Activated T-cell treated with anti-CD3 and anti-CD28 coated beads, Interleukin-2, amount 50 U/mL, for 72 hours (primary cell): ENCODE data around the gene QARS1. TPM values are rescaled to one million over a fixed set of nuclear protein-coding genes. Genes with fewer than 3 reads are reported as not detected.

ENCODE experiments used
- ATAC-seq, 2 donors: fragments of 150-1000 bp; cut with Tn5 transposase; replicated peaks in 1 of 2; 2 replicates each; pipeline ENCODE4 v1.10.0; 2021; ENCODE audit warnings: moderate library complexity in 2 of 2, mild to moderate bottlenecking in 1 of 2
- DNase-seq, 2 donors: peaks; one replicate each; pipeline ENCODE4 v3.0.0; 2021 to 2022; ENCODE audit warnings: mixed read lengths in 1 of 2
- H3K27ac Mint-ChIP-seq: one replicate; pipeline ENCODE4 v1.8.0; 2022; ENCODE audit warnings: mild to moderate bottlenecking, moderate library complexity, mixed read lengths
- H3K27me3 Mint-ChIP-seq: one replicate; pipeline ENCODE4 v1.8.0; 2022; ENCODE audit warnings: low read depth, mixed read lengths
- H3K36me3 Mint-ChIP-seq, 2 donors: one replicate each; pipeline ENCODE4 v1.8.0; 2022; ENCODE audit warnings: mixed read lengths in 2 of 2, mild to moderate bottlenecking in 1 of 2; ENCODE audit not compliant: insufficient read depth in 2 of 2
- H3K4me1 Mint-ChIP-seq: one replicate; pipeline ENCODE4 v1.8.0; 2022; ENCODE audit warnings: low read depth, mixed read lengths
- H3K4me3 Mint-ChIP-seq, 2 donors: one replicate each; pipeline ENCODE4 v1.8.0; 2022; ENCODE audit warnings: mild to moderate bottlenecking in 2 of 2, mixed read lengths in 2 of 2, moderate library complexity in 2 of 2
- H3K9me3 Mint-ChIP-seq, 2 donors: one replicate each; pipeline ENCODE4 v1.8.0; 2022; ENCODE audit warnings: mixed read lengths in 2 of 2
- total RNA-seq, 2 donors: library from RNA; stranded (reverse); gene quantifications; one replicate each; pipeline ENCODE4 v1.2.3, GENCODE V29; 2022

QARS1 gene
- total RNA-seq, 2 donors from 2014 or later = 340 to 371 TPM

DNA sequence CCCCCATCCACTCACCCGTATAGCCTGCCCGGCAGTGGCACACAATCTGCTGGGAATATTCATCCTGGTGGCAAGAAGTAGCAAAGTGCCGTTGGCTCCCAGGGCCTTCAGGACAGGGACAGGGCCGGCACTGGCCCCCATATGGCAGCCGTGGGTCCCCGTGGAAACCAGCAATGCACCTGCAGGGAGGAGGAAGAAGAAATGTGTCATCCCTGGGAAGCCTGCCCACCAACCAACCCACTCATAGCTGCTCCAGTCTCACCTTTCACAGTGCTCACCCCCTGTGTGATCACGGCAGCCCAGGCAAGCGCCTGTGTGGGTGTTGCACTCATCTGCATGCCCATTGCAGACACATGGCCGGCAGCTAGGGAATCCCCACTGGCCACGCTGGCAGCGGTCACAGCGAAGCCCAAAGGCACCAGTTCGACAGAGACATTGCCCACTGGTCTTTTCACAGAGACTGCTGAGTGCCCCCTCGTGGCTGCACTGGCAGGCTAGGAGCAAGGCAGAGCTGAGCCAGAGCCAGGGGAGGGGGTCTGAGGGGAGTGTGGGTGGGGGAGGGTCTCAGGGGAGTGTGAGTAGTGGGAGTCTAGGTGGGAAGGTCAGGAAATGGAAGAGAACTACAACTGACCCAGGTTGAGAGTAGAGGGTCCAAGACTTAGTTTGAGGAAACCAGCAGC, 20.6 kb upstream of the QARS1 start:
- no peaks in the 10 kb centered on the region for H3K27me3 Mint-ChIP-seq
- H3K9me3 Mint-ChIP-seq = no peaks in the 10 kb centered on the region
- no peaks in the 10 kb centered on the region for H3K36me3 Mint-ChIP-seq

DNA sequence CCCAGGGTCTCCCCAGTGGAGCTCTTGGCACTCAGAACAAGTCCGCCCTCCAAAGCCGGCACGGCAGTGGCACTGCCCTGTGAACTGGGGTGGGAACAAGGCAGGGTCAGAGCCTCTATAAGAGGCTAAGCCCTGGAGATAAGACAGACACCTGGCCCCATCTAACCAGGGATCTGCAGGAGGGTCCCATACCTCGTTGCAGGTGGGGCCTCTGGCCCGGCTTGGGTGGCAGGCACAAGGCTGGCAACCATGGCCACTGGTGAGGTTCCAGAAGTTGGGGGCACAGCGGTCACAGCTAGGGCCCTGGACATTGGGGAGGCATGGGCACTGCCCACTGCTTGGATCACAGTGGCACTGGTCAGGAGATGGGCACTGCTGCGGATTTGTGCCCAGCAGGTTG, 19.6 kb upstream of the QARS1 start:
- H3K4me1 Mint-ChIP-seq = peaks cover 18% of the 10 kb centered on the region
- no peaks in the 10 kb centered on the region for H3K27me3 Mint-ChIP-seq
- no peaks in the 10 kb centered on the region for H3K9me3 Mint-ChIP-seq
- no peak overlapping the region for H3K27ac Mint-ChIP-seq
- no peak overlapping the region for H3K4me3 Mint-ChIP-seq
- ATAC-seq (no peak), DNase-seq (no peak)
- H3K36me3 Mint-ChIP-seq = no peaks in the 10 kb centered on the region

More for the DNA sequence above, 20.6 kb upstream of the QARS1 start:
- peaks cover 12% of the 10 kb centered on the region for H3K4me1 Mint-ChIP-seq
- no peak overlapping the region for H3K27ac Mint-ChIP-seq
- no peak overlapping the region for H3K4me3 Mint-ChIP-seq
- no peak for DNase-seq
- no peak for ATAC-seq

DNA sequence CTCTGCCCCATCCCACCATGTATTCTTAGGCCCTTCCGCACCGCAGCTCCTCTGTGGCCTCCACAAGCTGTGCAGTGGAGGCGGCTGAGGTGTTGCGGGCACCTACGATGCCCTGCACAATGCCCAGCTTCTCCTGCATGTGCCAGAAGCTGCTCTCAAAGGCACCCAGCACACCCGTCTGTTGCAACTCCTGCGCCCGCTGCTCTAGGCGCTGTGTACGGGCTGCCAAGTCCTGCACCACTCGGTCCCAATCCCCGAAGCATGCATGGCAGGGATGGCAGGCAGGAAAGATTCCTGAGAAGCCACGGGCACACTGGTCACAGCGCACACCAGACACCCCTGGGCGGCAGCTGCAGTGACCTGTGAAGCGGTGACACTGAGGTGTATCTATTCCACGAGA, 19.1 kb upstream of the QARS1 start:
- Mint-ChIP-seq H3K9me3 (no peaks in the 10 kb centered on the region), H3K27me3 (no peaks in the 10 kb centered on the region)
- ATAC-seq = no peak

DNA sequence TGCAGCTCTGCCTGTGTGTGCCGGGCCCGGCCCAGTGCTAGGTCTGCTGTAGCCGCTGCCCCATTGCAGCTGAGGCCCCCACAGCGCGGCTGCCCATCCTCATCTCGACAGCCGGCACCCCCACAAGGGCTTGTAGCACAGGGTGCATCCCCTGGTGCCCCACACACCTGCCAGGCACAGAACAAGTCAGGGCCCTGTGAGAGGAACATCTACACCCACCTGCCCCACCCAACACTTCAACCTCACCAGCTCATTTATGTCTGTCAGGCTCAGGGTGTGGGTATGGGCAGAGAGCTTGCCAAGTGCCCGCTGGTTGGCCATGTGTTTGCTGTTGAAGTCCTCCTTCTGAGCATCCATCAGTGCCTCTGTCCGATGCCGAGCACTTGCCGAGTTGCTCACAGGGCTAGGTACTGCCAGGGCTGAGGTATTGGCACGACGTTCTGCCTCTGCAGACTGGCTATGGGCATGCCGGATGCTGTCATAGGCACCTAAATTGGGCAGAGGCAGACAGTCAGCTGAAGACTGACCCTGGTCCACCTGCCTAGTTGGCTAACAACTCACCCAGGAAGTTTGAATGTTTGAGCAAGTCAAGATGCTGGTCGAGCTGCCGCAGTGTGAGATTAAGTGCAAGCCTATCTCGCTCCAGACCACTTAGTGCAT, 18.5 kb upstream of the QARS1 start:
- Mint-ChIP-seq H3K4me3 (no peak overlapping the region), H3K9me3 (no peaks in the 10 kb centered on the region), H3K36me3 (peaks cover 0 to 4% of the 10 kb centered on the region in 2 donors), H3K4me1 (peaks cover 18% of the 10 kb centered on the region), H3K27me3 (no peaks in the 10 kb centered on the region), H3K27ac (no peak overlapping the region)
- ATAC-seq (no peak), DNase-seq (no peak)

More for the DNA sequence above, 19.1 kb upstream of the QARS1 start:
- DNase-seq = no peak
- Mint-ChIP-seq H3K36me3 (peaks cover 0 to 1% of the 10 kb centered on the region in 2 donors), H3K4me3 (no peak overlapping the region), H3K27ac (no peak overlapping the region), H3K4me1 (peaks cover 18% of the 10 kb centered on the region)

DNA sequence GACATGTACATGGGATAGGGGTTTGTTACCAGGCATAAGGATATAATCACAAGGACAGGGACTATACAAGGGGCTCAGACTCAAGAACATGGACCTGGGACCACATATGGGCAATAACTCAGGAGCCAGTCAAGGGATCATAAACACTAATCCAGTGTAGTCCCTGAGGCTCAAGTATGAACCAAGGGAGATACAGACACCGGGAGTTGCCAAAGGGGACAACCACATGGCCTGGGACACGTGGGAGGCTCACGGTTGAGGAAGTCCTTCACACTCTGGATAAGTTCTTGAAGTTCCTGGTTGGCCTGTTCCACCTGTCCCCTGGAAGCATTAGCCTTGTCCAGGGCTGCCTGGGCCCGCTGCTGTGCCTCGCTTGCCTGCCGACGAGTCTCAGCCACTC, 17.9 kb upstream of the QARS1 start:
- Mint-ChIP-seq H3K4me3 (no peak overlapping the region), H3K4me1 (peaks cover 18% of the 10 kb centered on the region), H3K36me3 (peaks cover 0 to 7% of the 10 kb centered on the region in 2 donors), H3K9me3 (no peaks in the 10 kb centered on the region), H3K27ac (no peak overlapping the region), H3K27me3 (no peaks in the 10 kb centered on the region)
- no peak for DNase-seq
- ATAC-seq = no peak

DNA sequence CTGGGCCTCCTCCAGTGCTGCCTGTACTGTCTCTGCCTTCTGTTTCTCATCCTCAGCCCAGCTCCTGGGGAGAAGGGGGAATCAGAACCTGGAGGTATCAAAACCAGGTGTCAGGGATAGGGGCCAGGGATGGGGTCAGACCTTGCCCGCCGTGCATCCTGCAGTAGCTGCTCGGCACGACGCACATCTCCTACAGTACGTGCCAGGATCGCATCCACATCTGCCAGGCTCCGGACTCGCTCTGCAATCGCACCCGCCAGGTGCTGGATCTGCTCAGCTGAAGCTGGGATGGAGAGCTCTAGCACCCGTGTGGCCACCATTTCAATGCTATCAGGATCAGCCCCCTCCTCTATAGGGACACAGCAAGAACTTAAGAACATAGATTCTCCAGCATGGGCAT, 17.5 kb upstream of the QARS1 start:
- H3K27ac Mint-ChIP-seq = peak overlapping the region; percentile 86
- peaks cover 18% of the 10 kb centered on the region for H3K4me1 Mint-ChIP-seq
- no peaks in the 10 kb centered on the region for H3K27me3 Mint-ChIP-seq
- peaks cover 2 to 7% of the 10 kb centered on the region in 2 donors for H3K36me3 Mint-ChIP-seq
- ATAC-seq (no peak), DNase-seq (no peak)
- H3K9me3 Mint-ChIP-seq = no peaks in the 10 kb centered on the region
- H3K4me3 Mint-ChIP-seq = peak overlapping the region; percentile 88 to 89

DNA sequence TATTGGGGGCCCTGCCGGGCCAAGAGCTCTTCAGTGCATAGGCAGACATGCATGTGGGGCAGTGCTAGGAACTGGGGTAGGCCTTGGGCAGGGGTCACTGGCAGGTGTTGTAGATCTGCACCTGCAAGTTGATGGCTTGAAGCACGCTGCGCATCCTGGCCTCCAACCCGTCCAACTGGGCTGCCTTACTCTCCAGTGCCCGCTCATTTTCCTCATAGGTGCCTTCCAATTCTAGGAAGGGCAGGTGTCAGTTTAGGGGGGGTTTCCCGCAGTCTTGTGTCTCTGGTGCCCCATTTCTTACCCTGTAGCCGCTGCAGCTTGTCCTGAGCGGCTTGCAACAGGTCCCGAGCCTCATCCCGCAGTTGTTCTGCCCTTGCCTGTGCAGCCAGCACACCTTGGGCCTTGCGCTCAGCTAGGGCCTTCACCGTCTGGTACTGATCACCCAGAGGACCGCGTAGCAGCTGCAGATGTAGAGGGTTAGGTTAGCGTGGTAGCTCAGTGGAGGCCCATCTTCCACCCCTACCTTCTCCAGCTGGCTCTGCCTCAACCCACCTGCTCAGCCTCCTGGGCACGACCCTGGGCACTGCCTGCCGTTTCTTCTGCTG, 16.7 kb upstream of the QARS1 start:
- peaks cover 2 to 7% of the 10 kb centered on the region in 2 donors for H3K36me3 Mint-ChIP-seq
- H3K4me1 Mint-ChIP-seq = peaks cover 18% of the 10 kb centered on the region
- no peaks in the 10 kb centered on the region for H3K9me3 Mint-ChIP-seq
- peak overlapping the region; percentile 88 to 89 for H3K4me3 Mint-ChIP-seq
- H3K27ac Mint-ChIP-seq = peak overlapping the region; percentile 86
- DNase-seq (no peak), ATAC-seq (no peak)
- H3K27me3 Mint-ChIP-seq = no peaks in the 10 kb centered on the region

DNA sequence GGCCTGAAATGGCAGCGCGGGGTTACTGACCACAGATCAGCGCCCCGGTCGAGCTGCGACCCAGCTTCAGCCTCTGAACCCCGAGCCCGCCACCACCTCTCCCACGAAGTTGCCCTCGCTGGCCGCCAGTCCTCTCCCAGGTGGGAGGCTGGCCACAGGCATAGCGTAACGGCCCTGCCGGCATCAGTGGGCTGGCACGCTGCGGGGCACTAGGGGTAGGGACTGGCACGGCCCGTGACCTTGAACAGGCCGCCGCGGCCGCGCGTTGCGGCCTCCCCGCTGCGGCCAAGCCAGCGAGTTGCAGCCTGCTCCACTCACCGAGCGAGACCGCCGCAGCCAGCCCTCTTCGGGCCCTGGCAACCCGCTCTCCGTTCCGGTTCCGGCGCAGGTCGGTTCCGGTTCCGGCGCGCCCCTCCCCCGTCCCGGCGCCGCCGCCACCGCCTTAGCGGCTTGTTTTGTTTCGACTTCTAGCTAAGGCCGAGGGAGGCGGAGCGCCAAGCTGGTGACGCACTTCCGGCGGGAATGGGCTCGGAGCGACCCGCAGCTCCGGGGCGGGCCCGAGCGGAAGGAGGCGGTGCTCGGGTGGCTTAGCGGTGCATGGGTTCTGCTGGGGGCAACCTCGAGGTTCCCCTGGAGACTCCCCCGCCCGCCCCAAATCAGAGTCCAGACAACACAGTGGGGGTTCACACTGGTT, 16.0 kb upstream of the QARS1 start, which contains the start of gene USP19:
USP19 (minus strand) TSS at position 386 of the 694 bp plus-strand sequence. CDS start 1,678 bp downstream, outside the sequence.
- Mint-ChIP-seq H3K27ac (peak within 1 kb of the TSS; percentile 86), H3K4me1 (peaks cover 18% of the 10 kb centered on the region), H3K36me3 (peaks cover 2 to 11% of the 10 kb centered on the region in 2 donors), H3K4me3 (peak within 1 kb of the TSS; percentile 88 to 89), H3K27me3 (no peaks in the 10 kb centered on the region), H3K9me3 (no peaks in the 10 kb centered on the region)
- DNase-seq = peak; percentile 94 to 97
- peak; percentile 95 for ATAC-seq

DNA sequence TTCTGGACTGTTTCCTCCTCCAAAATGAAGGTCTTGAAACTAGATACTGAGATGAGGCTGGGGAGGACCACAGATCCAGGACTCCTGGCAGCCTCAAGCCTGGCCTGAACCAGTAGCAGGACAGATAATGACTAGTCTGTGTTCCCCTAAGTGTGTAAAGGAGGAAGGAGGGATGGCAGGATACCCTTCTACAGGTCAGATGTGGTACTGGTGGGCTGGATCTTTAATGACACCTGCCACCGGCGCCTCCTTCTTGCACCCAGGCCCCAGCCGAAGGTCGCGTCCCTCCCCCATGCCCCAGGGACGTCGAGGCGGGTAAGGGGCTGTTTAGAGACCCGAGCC, 15.5 kb upstream of the QARS1 start:
- no peaks in the 10 kb centered on the region for H3K27me3 Mint-ChIP-seq
- H3K9me3 Mint-ChIP-seq = no peaks in the 10 kb centered on the region
- no peak for ATAC-seq
- peak overlapping the region; percentile 88 to 89 for H3K4me3 Mint-ChIP-seq
- H3K4me1 Mint-ChIP-seq = peaks cover 18% of the 10 kb centered on the region
- peak overlapping the region; percentile 75 for H3K27ac Mint-ChIP-seq
- H3K36me3 Mint-ChIP-seq = peaks cover 4 to 11% of the 10 kb centered on the region in 2 donors
- no peak for DNase-seq

DNA sequence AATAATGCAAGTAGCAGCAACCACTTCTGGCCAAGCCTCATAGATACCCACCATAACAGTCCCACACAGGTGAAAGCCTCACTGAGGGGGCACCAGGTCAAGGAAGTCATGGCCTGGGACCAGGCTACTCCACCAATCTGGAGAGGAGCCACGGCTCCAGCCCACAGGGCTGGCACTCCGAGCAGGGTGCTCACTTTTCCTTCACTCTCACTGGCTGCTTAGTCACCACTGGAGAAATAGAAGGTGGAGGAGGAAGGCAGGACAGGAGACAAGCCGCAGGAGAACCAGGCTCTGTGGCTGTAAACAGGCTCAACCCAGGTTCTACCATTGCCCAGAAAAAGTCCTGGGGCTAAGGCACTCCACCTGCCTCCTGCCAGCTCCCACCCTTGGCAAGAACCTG, 14.9 kb upstream of the QARS1 start:
- Mint-ChIP-seq H3K36me3 (peaks cover 4 to 11% of the 10 kb centered on the region in 2 donors), H3K27ac (peak overlapping the region; percentile 50), H3K9me3 (no peaks in the 10 kb centered on the region), H3K27me3 (no peaks in the 10 kb centered on the region), H3K4me3 (peak overlapping the region; percentile 88 to 89), H3K4me1 (peaks cover 18% of the 10 kb centered on the region)
- ATAC-seq = no peak
- no peak for DNase-seq

DNA sequence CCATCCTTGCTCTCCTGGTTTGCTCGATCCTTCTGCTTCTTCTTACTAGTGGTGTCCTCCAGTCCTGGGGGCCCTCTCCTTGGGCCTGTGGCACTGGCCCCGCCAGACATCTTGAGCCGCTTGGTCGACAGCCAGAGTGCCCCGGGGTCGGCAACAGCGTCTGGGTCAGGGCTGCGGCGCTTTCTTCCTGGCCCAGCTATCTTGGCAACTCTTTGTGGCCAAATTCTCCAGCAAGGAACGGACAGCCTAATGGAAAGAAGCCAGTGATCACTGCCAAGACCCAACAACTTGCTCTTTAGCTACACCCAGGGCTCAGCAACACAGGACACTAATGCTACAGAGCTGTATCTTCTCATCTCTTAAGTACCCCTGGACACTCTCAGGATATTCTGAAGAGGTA, 14.5 kb upstream of the QARS1 start:
- H3K27me3 Mint-ChIP-seq = no peaks in the 10 kb centered on the region

DNA sequence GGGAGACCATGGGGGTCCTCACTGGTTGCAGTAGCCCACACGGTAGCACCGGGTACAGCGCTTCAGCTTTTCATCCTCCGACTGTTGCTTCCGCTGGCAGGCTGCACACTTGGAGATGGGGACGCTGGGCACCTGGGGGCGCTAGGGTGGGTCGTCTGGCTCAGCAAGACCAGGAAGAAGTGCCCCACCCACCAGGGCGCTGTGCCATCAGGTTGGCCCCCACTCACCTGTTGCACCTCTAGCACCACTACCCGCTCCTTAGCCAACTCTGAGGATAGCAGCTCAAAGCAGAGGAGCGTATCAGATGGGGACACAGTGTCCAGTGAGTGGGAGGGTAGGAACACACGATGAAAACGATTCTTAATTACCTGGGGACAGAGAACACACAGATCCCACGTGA, 7.7 kb upstream of the QARS1 start:
- no peaks in the 10 kb centered on the region for H3K9me3 Mint-ChIP-seq
- no peaks in the 10 kb centered on the region for H3K27me3 Mint-ChIP-seq
- DNase-seq = no peak
- H3K4me1 Mint-ChIP-seq = no peaks in the 10 kb centered on the region
- H3K4me3 Mint-ChIP-seq = no peak overlapping the region
- H3K27ac Mint-ChIP-seq = no peak overlapping the region
- H3K36me3 Mint-ChIP-seq = peaks cover 6 to 10% of the 10 kb centered on the region in 2 donors
- ATAC-seq = no peak

More for the DNA sequence above, 14.5 kb upstream of the QARS1 start:
- peaks cover 4 to 11% of the 10 kb centered on the region in 2 donors for H3K36me3 Mint-ChIP-seq
- H3K9me3 Mint-ChIP-seq = no peaks in the 10 kb centered on the region
- peaks cover 18% of the 10 kb centered on the region for H3K4me1 Mint-ChIP-seq
- DNase-seq (no peak), ATAC-seq (no peak)
- H3K4me3 Mint-ChIP-seq = peak overlapping the region; percentile 88 to 89
- peak overlapping the region; percentile 50 for H3K27ac Mint-ChIP-seq

DNA sequence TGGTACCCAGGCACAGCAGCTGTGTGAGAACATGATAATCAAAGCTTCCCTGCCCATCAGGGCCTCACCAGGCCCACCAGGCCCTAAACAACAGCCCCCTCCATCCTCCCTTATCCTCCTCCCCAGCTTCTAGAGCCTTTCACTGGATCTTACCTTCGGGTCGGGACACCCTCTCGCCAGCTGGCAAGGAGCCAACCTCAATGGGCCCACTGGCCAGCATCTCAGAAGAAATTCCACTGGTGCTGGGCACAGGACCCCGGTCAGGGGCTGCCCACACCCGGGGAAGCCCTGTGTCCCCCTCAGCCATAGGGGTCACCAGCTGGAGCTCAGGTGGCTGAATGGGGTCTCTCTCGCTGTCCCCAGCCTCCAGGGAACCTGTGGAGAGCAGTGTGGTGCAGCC, 6.8 kb upstream of the QARS1 start:
- ATAC-seq (no peak), DNase-seq (no peak)
- H3K27ac Mint-ChIP-seq = no peak overlapping the region
- no peaks in the 10 kb centered on the region for H3K9me3 Mint-ChIP-seq
- H3K4me1 Mint-ChIP-seq = no peaks in the 10 kb centered on the region
- H3K4me3 Mint-ChIP-seq = no peak overlapping the region
- H3K27me3 Mint-ChIP-seq = no peaks in the 10 kb centered on the region
- peaks cover 5 to 10% of the 10 kb centered on the region in 2 donors for H3K36me3 Mint-ChIP-seq
